NCI-H524 treated with DMSO at 0.1 percent for 48 hours (cell line): Measurements from ENCODE around the gene DNAH10.
A peak's percentile ranks its signal among the peaks of the same experiment; 100 is the strongest.
"Not testable (repeated sequence)": the region's sequence is repeated elsewhere in the genome, so short reads cannot be mapped to it uniquely, and the experiment has no call there.

ENCODE experiments used
- DNase-seq: peaks from one replicate; lab custom pipeline; 2025; lab: John Stamatoyannopoulos, UW

Gene DNAH10

GRCh38 chr12:123936956-123937706 lies 175.0 kb downstream of the DNAH10 start:
- no peak for DNase-seq

GRCh38 chr12:123937707-123938591 lies 175.8 kb downstream of the DNAH10 start:
- DNase-seq = no peak

- no peak for DNase-seq
These were observed 176.8 kb downstream of the DNAH10 start for GRCh38 chr12:123938679-123939480.

GRCh38 chr12:123939716-123940626 lies 177.9 kb downstream of the DNAH10 start:
- no peak for DNase-seq

- no peak for DNase-seq
These were observed 178.5 kb downstream of the DNAH10 start for GRCh38 chr12:123940627-123940966.

GRCh38 chr12:123941000-123941399 lies 178.9 kb downstream of the DNAH10 start:
- DNase-seq = no peak

- no peak for DNase-seq
These were observed 179.6 kb downstream of the DNAH10 start for GRCh38 chr12:123941624-123942237.

GRCh38 chr12:123942238-123942653 lies 180.1 kb downstream of the DNAH10 start:
- no peak for DNase-seq

GRCh38 chr12:123942911-123943648 lies 181.0 kb downstream of the DNAH10 start:
- no peak for DNase-seq

- DNase-seq = no peak
These were observed 181.7 kb downstream of the DNAH10 start for GRCh38 chr12:123943816-123944215.

GRCh38 chr12:123944696-123945095 lies 182.6 kb downstream of the DNAH10 start:
- DNase-seq = no peak

GRCh38 chr12:123945287-123946151 lies 183.4 kb downstream of the DNAH10 start:
- no peak for DNase-seq

- DNase-seq = no peak
These were observed 184.0 kb downstream of the DNAH10 start for GRCh38 chr12:123946152-123946515.

GRCh38 chr12:123946516-123947505 lies 184.7 kb downstream of the DNAH10 start:
- not testable (repeated sequence) for DNase-seq

GRCh38 chr12:123947531-123947930 lies 185.4 kb downstream of the DNAH10 start:
- DNase-seq = not testable (repeated sequence)

- DNase-seq = peak; percentile 81
These were observed 186.3 kb downstream of the DNAH10 start for GRCh38 chr12:123948401-123948795.

GRCh38 chr12:123948796-123949769 lies 187.0 kb downstream of the DNAH10 start:
- no peak for DNase-seq
